Aorta (tissue), 5 donors: Measurements from ENCODE around the gene SLC25A12. TPM values are rescaled to one million over a fixed set of nuclear protein-coding genes. Genes with fewer than 3 reads are reported as not detected.

Experiments
- ATAC-seq: fragments of 200-7000 bp; cut with Tn5 transposase; one replicate; pipeline ENCODE4 v1.9.1; 2022; ENCODE audit warnings: moderate library complexity; ENCODE audit not compliant: low FRiP score
- DNase-seq, 2 donors: peaks; one replicate each; pipeline ENCODE4 v3.0.0-alpha.2; 2020
- H3K27ac ChIP-seq, 2 donors: one replicate each; pipeline ENCODE4 v1.5.1; 2013; ENCODE audit warnings: low read length in 2 of 2, mild to moderate bottlenecking in 2 of 2, moderate library complexity in 2 of 2, control low read depth in 1 of 2, inconsistent platforms in 1 of 2, low read depth in 1 of 2
- H3K27me3 ChIP-seq, 2 donors: one replicate each; pipeline ENCODE4 v1.6.1; 2013; ENCODE audit warnings: control low read depth in 1 of 2, low read length in 1 of 2, mild to moderate bottlenecking in 1 of 2, moderate library complexity in 1 of 2; ENCODE audit not compliant: insufficient read depth in 2 of 2, control insufficient read depth in 1 of 2
- H3K36me3 ChIP-seq, 2 donors: one replicate each; pipeline ENCODE4 v1.6.1; 2013; ENCODE audit warnings: control low read depth in 1 of 2, low read length in 1 of 2, mild to moderate bottlenecking in 1 of 2; ENCODE audit not compliant: insufficient read depth in 2 of 2, control insufficient read depth in 1 of 2
- H3K4me1 ChIP-seq, 2 donors: one replicate each; pipeline ENCODE4 v1.6.1; 2013; ENCODE audit warnings: low read length in 2 of 2, control low read depth in 1 of 2, mild to moderate bottlenecking in 1 of 2, moderate library complexity in 1 of 2; ENCODE audit not compliant: insufficient read depth in 2 of 2, control insufficient read depth in 1 of 2
- H3K4me3 ChIP-seq, 2 donors: one replicate each; pipeline ENCODE4 v1.5.1; 2013; ENCODE audit warnings: low read length in 2 of 2, control low read depth in 1 of 2, mild to moderate bottlenecking in 1 of 2
- H3K9me3 ChIP-seq: one replicate; pipeline ENCODE4 v1.6.1; 2013; ENCODE audit warnings: mild to moderate bottlenecking, low read length; ENCODE audit not compliant: control insufficient read depth
- WGBS, 2 donors: extraction: QIAGEN DNeasy Blood & Tissue Kit; methylation state at CpG; one replicate each; pipeline ENCODE4 v1.1.7; 2013; 5-methylcytosine and 5-hydroxymethylcytosine counted together
- intact Hi-C, 2 donors: fragments of 100-400 bp; cut with DNase I; formaldehyde crosslinking; loops; one replicate each; pipeline versions ENCODE4 v1.14.2 to v1.15.0; 2022
- long read RNA-seq, 2 donors: library from polyadenylated mRNA; unstranded; transcript quantifications; one replicate each; pipeline ENCODE4 v2.0.0, GENCODE V29; 2020 to 2021
- polyA plus RNA-seq, 2 donors: library from polyadenylated mRNA; stranded (reverse); fragments of 200-250 nt; gene quantifications; one replicate each; pipeline ENCODE4 v1.2.3, GENCODE V29; 2013
- total RNA-seq, 2 donors: library from RNA; stranded (reverse); fragmentation: NEBNext Ultra II Directional; extraction: Animal tissue kit (Norgen Biotek cat#: 25700); gene quantifications; one replicate each; pipeline ENCODE4 v1.2.1, GENCODE V29; 2021
- donor health status: healthy with polysubstance abuse.
- donor health status: Bipolar disorder and iron deficiency.
- donor health status: DM: no; HTN: no; CAD: no.
- donor health status: DM: no; HTN: no; CAD: no.
- donor health status: DM: yes; HTN: yes; CAD: no.

SLC25A12 gene, protein sequence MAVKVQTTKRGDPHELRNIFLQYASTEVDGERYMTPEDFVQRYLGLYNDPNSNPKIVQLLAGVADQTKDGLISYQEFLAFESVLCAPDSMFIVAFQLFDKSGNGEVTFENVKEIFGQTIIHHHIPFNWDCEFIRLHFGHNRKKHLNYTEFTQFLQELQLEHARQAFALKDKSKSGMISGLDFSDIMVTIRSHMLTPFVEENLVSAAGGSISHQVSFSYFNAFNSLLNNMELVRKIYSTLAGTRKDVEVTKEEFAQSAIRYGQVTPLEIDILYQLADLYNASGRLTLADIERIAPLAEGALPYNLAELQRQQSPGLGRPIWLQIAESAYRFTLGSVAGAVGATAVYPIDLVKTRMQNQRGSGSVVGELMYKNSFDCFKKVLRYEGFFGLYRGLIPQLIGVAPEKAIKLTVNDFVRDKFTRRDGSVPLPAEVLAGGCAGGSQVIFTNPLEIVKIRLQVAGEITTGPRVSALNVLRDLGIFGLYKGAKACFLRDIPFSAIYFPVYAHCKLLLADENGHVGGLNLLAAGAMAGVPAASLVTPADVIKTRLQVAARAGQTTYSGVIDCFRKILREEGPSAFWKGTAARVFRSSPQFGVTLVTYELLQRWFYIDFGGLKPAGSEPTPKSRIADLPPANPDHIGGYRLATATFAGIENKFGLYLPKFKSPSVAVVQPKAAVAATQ
- total RNA-seq (10 to 100 TPM; 24.1 to 34.6 TPM), polyA plus RNA-seq (10 to 100 TPM; 10.8 to 27.6 TPM)
- long read RNA-seq, donor 1, transcript SLC25A12-202 (18 exons, 2,979 nt), result major isoform, 47 of 74 reads
- long read RNA-seq, donor 1, partial matches to known transcripts, result 13 of 74 reads
- long read RNA-seq, donor 1, other reads (novel, unspliced or antisense), result 13 of 74 reads
- long read RNA-seq, donor 2, transcript SLC25A12-202 (18 exons, 2,979 nt), result major isoform, 11 of 22 reads
- long read RNA-seq, donor 2, partial matches to known transcripts, result 2 of 22 reads
- long read RNA-seq, donor 2, other reads (novel, unspliced or antisense), result 9 of 22 reads

DNA sequence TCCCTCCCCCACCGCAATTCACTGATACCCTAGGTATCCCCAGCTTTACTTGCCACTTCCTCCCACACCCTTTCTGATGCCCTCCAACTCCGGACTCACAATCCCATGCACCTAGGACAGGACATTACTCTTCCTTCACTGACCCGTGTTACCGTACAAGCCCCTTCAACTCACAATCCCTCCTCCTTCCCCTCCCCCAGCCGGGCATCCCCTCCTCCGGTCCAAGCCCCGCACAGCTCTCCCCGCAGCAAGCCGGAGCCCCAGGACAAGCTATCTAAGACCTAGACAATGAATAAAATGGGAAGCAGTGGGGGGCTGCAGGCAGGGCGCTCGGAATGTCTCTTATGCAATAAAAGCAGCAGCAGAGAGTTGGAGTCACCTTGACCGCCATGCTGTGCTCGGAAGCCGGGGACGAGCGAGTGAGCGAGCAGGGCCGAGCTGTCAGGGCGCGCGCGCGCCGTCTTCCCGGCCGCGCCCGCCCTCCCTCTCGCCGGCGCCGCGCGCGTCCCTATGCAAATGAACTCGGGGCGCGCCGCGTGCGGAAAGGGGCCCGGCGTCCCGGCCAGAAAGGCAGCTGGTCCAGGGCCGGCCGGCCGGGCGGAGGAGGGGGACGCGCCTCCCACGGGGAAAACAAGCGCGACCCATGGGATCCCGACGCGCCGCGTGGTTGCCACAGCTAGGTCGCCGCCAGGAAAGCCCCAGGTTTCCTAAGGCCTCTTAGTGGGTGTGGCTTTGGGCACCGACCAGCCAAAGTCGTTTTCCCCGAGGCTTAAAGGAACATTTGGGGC, at the start of gene SLC25A12:
SLC25A12 (minus strand) TSS at position 421 of the 788 bp plus-strand sequence; CDS start at position 391, 30 bp downstream.
- 1% methylated on average over 48 to 63 of the region's 63 CpGs for WGBS, 2 donors
- no peaks in the 10 kb centered on the region for H3K9me3 ChIP-seq
- intact Hi-C loops, result loop anchor here in 1 of 2 donors (2.0 kb wide), 1 partner anchor 29 kb away; the partner anchor contains the start of gene HAT1
- peak within 1 kb of the TSS; percentile 75 to 78 for H3K4me3 ChIP-seq
- no peaks in the 10 kb centered on the region for H3K27me3 ChIP-seq
- H3K36me3 ChIP-seq, result no peaks in the 10 kb centered on the region
- ATAC-seq (peak; percentile 97), DNase-seq (peak; percentile 87 to 94)
- no peaks in the 10 kb centered on the region for H3K4me1 ChIP-seq
- H3K27ac ChIP-seq, result peak within 1 kb of the TSS in 1 of 2 donors; percentile 53

GRCh38 chr2:171941316-171941699, 47.3 kb upstream of the SLC25A12 start:
- DNase-seq (no peak), ATAC-seq (no peak)
- Histone ChIP-seq H3K36me3 (peaks cover 0 to 2% of the 10 kb centered on the region in 2 donors), H3K27me3 (no peaks in the 10 kb centered on the region), H3K27ac (no peak overlapping the region), H3K4me1 (peaks cover 0 to 3% of the 10 kb centered on the region in 2 donors), H3K4me3 (no peak overlapping the region), H3K9me3 (no peaks in the 10 kb centered on the region)
- WGBS, 2 donors, result 93 to 96% methylated on average over 6 of the region's 6 CpGs
- intact Hi-C loops, result no loop called here

DNA sequence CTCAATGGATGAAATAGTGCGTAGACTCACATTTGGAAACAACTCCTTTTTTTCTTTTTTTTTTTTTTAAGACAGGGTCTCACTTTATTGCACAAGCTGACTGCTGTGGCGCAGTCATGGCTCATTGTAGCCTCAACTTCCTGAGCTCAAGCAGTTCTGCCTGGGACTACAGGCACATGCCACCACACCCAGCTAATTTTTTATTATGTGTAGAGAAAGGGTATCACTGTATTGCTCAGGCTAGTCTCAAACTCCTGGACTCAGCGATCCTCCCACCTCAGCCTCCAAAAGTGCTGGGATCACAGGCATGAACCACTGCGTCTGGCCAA, 45.7 kb upstream of the SLC25A12 start:
- no peak for ATAC-seq
- intact Hi-C loops, result no loop called here

DNA sequence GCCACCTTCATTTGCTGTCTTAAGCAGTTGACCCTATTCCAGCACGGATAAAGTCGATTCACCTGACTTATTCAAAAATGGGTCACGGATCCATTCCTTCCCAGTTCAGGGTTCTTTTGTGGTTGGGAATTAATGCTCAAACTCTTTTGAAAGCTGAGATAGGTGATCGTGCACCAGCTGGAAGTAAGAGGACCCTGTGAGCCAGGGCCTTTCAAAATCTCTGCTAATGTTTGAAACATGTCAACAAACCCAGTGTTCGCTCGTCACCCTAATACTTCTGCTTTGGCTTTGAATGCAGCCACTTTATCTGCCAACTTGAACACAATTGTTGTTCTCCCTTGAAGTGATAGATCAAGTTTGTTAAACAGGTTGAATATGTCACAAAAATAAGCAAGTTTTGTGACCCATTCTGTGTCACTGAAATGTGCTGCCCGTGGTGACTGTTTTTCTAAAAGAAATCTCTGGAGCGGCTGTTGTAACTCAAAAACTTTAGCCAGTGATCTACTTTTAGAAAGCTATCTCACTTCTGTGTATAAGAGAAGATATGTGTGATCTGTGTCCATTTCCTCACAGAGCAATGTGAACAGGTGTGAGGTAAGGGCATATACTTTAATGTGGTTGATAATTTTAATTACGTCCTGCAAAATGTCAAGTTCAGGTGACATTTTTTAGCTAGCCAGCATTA, 45.2 kb upstream of the SLC25A12 start:
- DNase-seq, result no peak
- Histone ChIP-seq H3K4me3 (no peak overlapping the region), H3K4me1 (peaks cover 0 to 3% of the 10 kb centered on the region in 2 donors), H3K9me3 (no peaks in the 10 kb centered on the region), H3K36me3 (peaks cover 0 to 2% of the 10 kb centered on the region in 2 donors), H3K27ac (no peak overlapping the region), H3K27me3 (no peaks in the 10 kb centered on the region)
- WGBS, 2 donors, result 81% methylated on average over 9 of the region's 9 CpGs
- ATAC-seq, result no peak
- intact Hi-C loops, result no loop called here

More for the DNA sequence above, 45.7 kb upstream of the SLC25A12 start:
- DNase-seq, result no peak
- Histone ChIP-seq H3K27ac (no peak overlapping the region), H3K9me3 (no peaks in the 10 kb centered on the region), H3K4me3 (no peak overlapping the region), H3K27me3 (no peaks in the 10 kb centered on the region), H3K36me3 (peaks cover 0 to 2% of the 10 kb centered on the region in 2 donors), H3K4me1 (peaks cover 0 to 3% of the 10 kb centered on the region in 2 donors)
- WGBS, 2 donors, result 95 to 97% methylated on average over 4 of the region's 4 CpGs

- 93 to 97% methylated on average over 4 of the region's 4 CpGs for WGBS, 2 donors
- Histone ChIP-seq H3K9me3 (no peaks in the 10 kb centered on the region), H3K27me3 (no peaks in the 10 kb centered on the region), H3K4me1 (no peaks in the 10 kb centered on the region), H3K4me3 (no peak overlapping the region), H3K36me3 (no peaks in the 10 kb centered on the region), H3K27ac (no peak overlapping the region)
- intact Hi-C loops, result no loop called here
- no peak for DNase-seq
- ATAC-seq, result no peak
Measured at GRCh38 chr2:171930385-171930784, 36.3 kb upstream of the SLC25A12 start.

DNA sequence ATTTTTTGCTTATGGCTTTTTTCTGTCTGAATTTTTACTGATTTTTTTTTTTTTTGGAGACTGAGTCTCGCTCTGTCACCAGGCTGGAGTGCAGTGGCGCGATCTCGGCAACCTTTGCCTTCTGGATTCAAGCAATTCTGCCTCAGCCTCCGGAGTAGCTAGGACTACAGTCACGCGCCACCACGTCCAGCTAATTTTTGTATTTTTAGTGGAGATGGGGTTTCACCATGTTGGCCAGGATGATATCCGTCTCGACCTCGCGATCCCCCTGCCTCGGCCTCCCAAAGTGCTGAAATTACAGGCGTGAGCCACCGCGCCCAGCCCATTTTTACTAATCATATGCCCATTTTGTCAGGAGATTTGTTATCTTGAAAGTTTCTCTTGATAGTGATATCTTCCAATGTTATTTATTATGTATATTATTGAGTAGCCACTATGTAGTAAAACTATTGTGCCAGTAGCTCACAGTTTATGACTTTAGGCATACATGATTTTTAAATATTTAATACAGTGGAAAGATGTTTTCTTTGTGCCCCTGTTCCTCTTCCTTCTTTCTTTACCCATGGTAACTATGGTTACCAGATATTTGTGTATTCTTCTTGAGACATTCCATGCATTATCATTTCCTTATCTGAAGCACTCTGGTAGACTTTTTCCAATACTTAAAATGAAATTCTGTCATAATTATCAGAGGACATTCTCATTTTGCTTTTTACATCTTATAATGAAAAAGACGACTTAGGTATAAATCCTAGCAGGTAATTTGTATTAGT, 30.3 kb upstream of the SLC25A12 start:
- H3K9me3 ChIP-seq, result no peaks in the 10 kb centered on the region
- no peaks in the 10 kb centered on the region for H3K4me1 ChIP-seq
- H3K36me3 ChIP-seq, result no peaks in the 10 kb centered on the region
- ATAC-seq (no peak), DNase-seq (no peak)
- H3K27ac ChIP-seq, result no peak overlapping the region
- intact Hi-C loops, result no loop called here
- no peaks in the 10 kb centered on the region for H3K27me3 ChIP-seq
- H3K4me3 ChIP-seq, result no peak overlapping the region
- WGBS, 2 donors, result 92 to 93% methylated on average over 17 of the region's 17 CpGs

- DNase-seq (peak in 1 of 2 donors; percentile 63), ATAC-seq (no peak)
- Histone ChIP-seq H3K9me3 (no peaks in the 10 kb centered on the region), H3K27ac (peak overlapping the region in 1 of 2 donors; percentile 26), H3K4me1 (no peaks in the 10 kb centered on the region), H3K27me3 (no peaks in the 10 kb centered on the region), H3K4me3 (peak overlapping the region; percentile 58 to 67), H3K36me3 (no peaks in the 10 kb centered on the region)
- 4 to 6% methylated on average over 13 of the region's 13 CpGs for WGBS, 2 donors
- intact Hi-C loops, result loop anchor here in 1 of 2 donors (2.0 kb wide), 2 partner anchors 28 to 78 kb away; partner anchors contain the start of gene SLC25A12
Measured at GRCh38 chr2:171923206-171923605, 29.2 kb upstream of the SLC25A12 start.
